BE2C (cell line): Measurements from ENCODE around the gene KLHL26.

ENCODE experiments used
- DNase-seq: peaks from one replicate; pipeline ENCODE4 v3.0.0-alpha.2; 2020
- H3K27me3 ChIP-seq: fragments of 250-450 bp; sonication (Bioruptor Pico); 2 replicates; pipeline ENCODE4 v1.5.1; 2020; ENCODE audit warnings: mild to moderate bottlenecking
- H3K36me3 ChIP-seq: fragments of 250-450 bp; sonication (Bioruptor Pico); 2 replicates; pipeline ENCODE4 v1.5.1; 2020; ENCODE audit warnings: mild to moderate bottlenecking
- H3K4me1 ChIP-seq: fragments of 250-450 bp; sonication (Bioruptor Pico); 2 replicates; pipeline ENCODE4 v1.5.1; 2020
- H3K4me3 ChIP-seq: 2 replicates; pipeline ENCODE4 v1.5.1; 2011; ENCODE audit warnings: low read depth, low read length
- H3K9me3 ChIP-seq: fragments of 250-450 bp; sonication (Bioruptor Pico); 2 replicates; pipeline ENCODE4 v1.5.1; 2020
- CTCF ChIP-seq: IDR thresholded peaks from 2 replicates; pipeline ENCODE4 v1.5.1; 2012; ENCODE audit warnings: mild to moderate bottlenecking, low read depth, low read length

Gene KLHL26

GRCh38 chr19:18612772-18613588, 23.8 kb upstream of the KLHL26 start, which contains the start of gene TMEM59L:
Gene TMEM59L, plus strand, starts transcription at chr19:18612870. Its CDS starts 89 bp downstream, at chr19:18612959.
- Histone ChIP-seq H3K36me3 (no peaks in the 10 kb centered on the region), H3K27me3 (peaks cover 73% of the 10 kb centered on the region), H3K4me1 (no peaks in the 10 kb centered on the region), H3K4me3 (peak within 1 kb of the TSS; percentile 38), H3K9me3 (no peaks in the 10 kb centered on the region)
- no peak for TF ChIP-seq CTCF
- DNase-seq = peak; percentile 54

GRCh38 chr19:18613589-18614234, 23.1 kb upstream of the KLHL26 start:
- Histone ChIP-seq H3K4me1 (no peaks in the 10 kb centered on the region), H3K36me3 (no peaks in the 10 kb centered on the region), H3K9me3 (no peaks in the 10 kb centered on the region), H3K27me3 (peaks cover 66% of the 10 kb centered on the region), H3K4me3 (no peak overlapping the region)
- TF ChIP-seq CTCF = no peak
- no peak for DNase-seq

GRCh38 chr19:18616023-18616422, 20.8 kb upstream of the KLHL26 start:
- no peak for DNase-seq
- H3K27me3 ChIP-seq = peaks cover 43% of the 10 kb centered on the region
- no peaks in the 10 kb centered on the region for H3K4me1 ChIP-seq
- H3K4me3 ChIP-seq = no peak overlapping the region
- no peaks in the 10 kb centered on the region for H3K9me3 ChIP-seq
- no peak for TF ChIP-seq CTCF
- H3K36me3 ChIP-seq = no peaks in the 10 kb centered on the region

- Histone ChIP-seq H3K4me1 (no peaks in the 10 kb centered on the region), H3K27me3 (peaks cover 27% of the 10 kb centered on the region), H3K4me3 (no peak overlapping the region), H3K36me3 (no peaks in the 10 kb centered on the region), H3K9me3 (no peaks in the 10 kb centered on the region)
- DNase-seq = no peak
- TF ChIP-seq CTCF = no peak
Measured at GRCh38 chr19:18617562-18617961, 19.3 kb upstream of the KLHL26 start.

GRCh38 chr19:18618236-18618635, 18.6 kb upstream of the KLHL26 start:
- H3K36me3 ChIP-seq = no peaks in the 10 kb centered on the region
- peaks cover 21% of the 10 kb centered on the region for H3K27me3 ChIP-seq
- DNase-seq = no peak
- no peaks in the 10 kb centered on the region for H3K4me1 ChIP-seq
- TF ChIP-seq CTCF = no peak
- no peaks in the 10 kb centered on the region for H3K9me3 ChIP-seq
- H3K4me3 ChIP-seq = no peak overlapping the region

GRCh38 chr19:18620311-18620710, 16.5 kb upstream of the KLHL26 start:
- no peaks in the 10 kb centered on the region for H3K9me3 ChIP-seq
- TF ChIP-seq CTCF = no peak
- H3K4me3 ChIP-seq = no peak overlapping the region
- peaks cover 2% of the 10 kb centered on the region for H3K27me3 ChIP-seq
- no peak for DNase-seq
- H3K36me3 ChIP-seq = no peaks in the 10 kb centered on the region
- H3K4me1 ChIP-seq = no peaks in the 10 kb centered on the region
